ENCODE results near the gene RNF213.

The RNF213 gene

DNA sequence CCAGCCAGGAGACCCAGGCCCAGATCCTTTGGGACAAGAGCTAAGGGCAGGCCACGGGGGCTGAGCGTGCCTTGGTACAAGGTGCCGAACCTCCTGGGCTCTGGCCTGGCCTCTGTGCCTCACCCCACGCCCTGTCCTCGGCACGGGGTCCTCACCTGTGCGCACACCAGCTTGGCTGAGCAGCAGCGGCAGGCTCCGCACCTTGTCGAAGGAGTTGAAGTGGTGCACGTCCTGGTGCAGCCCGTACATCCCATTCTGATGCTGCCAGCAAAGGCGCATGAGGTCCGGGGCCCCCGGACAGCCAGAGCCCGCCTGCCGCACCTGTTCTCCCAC, 45.8 kb upstream of the RNF213 start:
- peaks cover 8% of the 10 kb centered on the region for H3F3A ChIP-seq (ENCODE audit: insufficient read depth, low read length)
- H3K36me3 ChIP-seq (replicated peaks; ENCODE audit: insufficient read depth, low read length), result no peaks in the 10 kb centered on the region

DNA sequence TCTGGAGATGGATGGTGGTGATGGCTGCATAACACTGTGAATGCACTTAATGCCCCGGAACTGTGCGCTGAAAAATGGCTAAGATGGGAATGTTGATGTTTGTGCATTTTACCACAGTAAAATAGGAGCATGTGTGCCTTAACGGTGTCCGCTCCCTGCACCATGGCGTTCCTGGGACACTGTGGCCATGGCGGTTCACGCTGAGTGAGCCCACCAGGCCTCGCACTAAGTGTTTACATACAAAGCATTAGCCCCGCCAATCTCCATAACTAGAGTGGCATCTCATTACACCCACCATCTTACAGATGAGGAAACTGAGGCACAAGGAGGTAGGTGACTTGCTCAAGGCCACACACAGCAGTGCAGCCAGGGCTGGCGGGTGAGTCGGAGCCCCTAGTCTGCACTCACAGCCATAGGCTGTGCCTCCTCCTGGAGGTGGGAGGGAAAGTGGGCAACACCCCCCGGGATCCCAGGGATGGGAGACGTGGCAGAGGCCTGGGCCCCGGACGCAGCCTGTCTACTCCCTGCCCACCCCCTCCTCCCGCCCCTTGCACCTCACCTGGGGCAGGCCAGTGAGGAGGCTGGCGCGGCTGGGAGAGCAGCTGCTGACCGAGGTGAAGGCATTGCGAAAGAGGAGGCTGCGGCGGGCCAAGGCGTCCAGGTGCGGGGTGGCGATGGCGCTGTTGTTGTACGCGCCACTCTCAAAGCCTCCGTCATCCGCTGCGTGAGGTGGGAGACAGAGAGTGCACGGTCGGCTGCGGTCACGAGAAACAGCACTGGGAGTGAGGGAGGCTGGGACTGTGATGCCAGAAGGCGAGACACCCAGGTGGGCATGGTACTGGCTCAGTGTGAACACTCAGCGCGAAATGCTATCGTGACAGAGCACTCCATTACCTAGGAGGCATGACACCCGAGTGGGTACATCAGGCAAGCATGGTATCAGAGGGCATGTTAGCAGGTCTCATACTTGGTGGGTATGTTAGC, 43.9 kb upstream of the RNF213 start:
- H3K9me2 ChIP-seq (replicated peaks; ENCODE audit: insufficient read depth, low read length), result no peaks in the 10 kb centered on the region
- H3K4me3 ChIP-seq (ENCODE audit: low read length), result no peak overlapping the region
- no peaks in the 10 kb centered on the region for H3K36me3 ChIP-seq (replicated peaks; ENCODE audit: insufficient read depth, low read length)
- no peak for DNase-seq
- H2AFZ ChIP-seq (ENCODE audit: low read length), result no peak overlapping the region
- TF ChIP-seq, protein P1, sequence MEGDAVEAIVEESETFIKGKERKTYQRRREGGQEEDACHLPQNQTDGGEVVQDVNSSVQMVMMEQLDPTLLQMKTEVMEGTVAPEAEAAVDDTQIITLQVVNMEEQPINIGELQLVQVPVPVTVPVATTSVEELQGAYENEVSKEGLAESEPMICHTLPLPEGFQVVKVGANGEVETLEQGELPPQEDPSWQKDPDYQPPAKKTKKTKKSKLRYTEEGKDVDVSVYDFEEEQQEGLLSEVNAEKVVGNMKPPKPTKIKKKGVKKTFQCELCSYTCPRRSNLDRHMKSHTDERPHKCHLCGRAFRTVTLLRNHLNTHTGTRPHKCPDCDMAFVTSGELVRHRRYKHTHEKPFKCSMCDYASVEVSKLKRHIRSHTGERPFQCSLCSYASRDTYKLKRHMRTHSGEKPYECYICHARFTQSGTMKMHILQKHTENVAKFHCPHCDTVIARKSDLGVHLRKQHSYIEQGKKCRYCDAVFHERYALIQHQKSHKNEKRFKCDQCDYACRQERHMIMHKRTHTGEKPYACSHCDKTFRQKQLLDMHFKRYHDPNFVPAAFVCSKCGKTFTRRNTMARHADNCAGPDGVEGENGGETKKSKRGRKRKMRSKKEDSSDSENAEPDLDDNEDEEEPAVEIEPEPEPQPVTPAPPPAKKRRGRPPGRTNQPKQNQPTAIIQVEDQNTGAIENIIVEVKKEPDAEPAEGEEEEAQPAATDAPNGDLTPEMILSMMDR (IDR thresholded peaks at IDR 0.05; ENCODE audit: low read length), result no peak
- no peak for TF ChIP-seq EZH2 (optimal IDR thresholded peaks at IDR 0.05; ENCODE audit: low read depth, low read length)
- no peak for TF ChIP-seq EZH2phosphoT487 (IDR thresholded peaks at IDR 0.05; ENCODE audit: low read length)
- no peaks in the 10 kb centered on the region for H3K27me3 ChIP-seq (replicated peaks; ENCODE audit: insufficient read depth, low read length)
- peaks cover 32% of the 10 kb centered on the region for H3K79me2 ChIP-seq (ENCODE audit: low read length)
- peaks cover 10% of the 10 kb centered on the region for H3F3A ChIP-seq (ENCODE audit: insufficient read depth, low read length)
- no peaks in the 10 kb centered on the region for H4K20me1 ChIP-seq (ENCODE audit: insufficient read depth, low read length)
- no peaks in the 10 kb centered on the region for H3K9me3 ChIP-seq (replicated peaks; ENCODE audit: insufficient read depth, low read length)
- no peak overlapping the region for H3K9ac ChIP-seq (ENCODE audit: low read length)
- H3K27ac ChIP-seq (ENCODE audit: low read length), result no peak overlapping the region
- peaks cover 7% of the 10 kb centered on the region for H3K4me1 ChIP-seq (ENCODE audit: low read length)
- H3K4me2 ChIP-seq (ENCODE audit: low read depth, low read length), result no peak overlapping the region

More for the DNA sequence above, 45.8 kb upstream of the RNF213 start:
- Histone ChIP-seq H3K27ac (ENCODE audit: low read length) (no peak overlapping the region), H3K9me3 (replicated peaks; ENCODE audit: insufficient read depth, low read length) (no peaks in the 10 kb centered on the region), H3K4me1 (ENCODE audit: low read length) (peaks cover 7% of the 10 kb centered on the region), H3K4me2 (ENCODE audit: low read depth, low read length) (no peak overlapping the region), H3K4me3 (ENCODE audit: low read length) (no peak overlapping the region), H3K79me2 (ENCODE audit: low read length) (peaks cover 29% of the 10 kb centered on the region), H2AFZ (ENCODE audit: low read length) (no peak overlapping the region), H4K20me1 (ENCODE audit: insufficient read depth, low read length) (no peaks in the 10 kb centered on the region), H3K27me3 (replicated peaks; ENCODE audit: insufficient read depth, low read length) (no peaks in the 10 kb centered on the region), H3K9ac (ENCODE audit: low read length) (no peak overlapping the region), H3K9me2 (replicated peaks; ENCODE audit: insufficient read depth, low read length) (no peaks in the 10 kb centered on the region)
- DNase-seq, result no peak
- TF ChIP-seq, protein P1 (IDR thresholded peaks at IDR 0.05; ENCODE audit: low read length), result no peak
- TF ChIP-seq EZH2 (optimal IDR thresholded peaks at IDR 0.05; ENCODE audit: low read depth, low read length), result no peak
- TF ChIP-seq EZH2phosphoT487 (IDR thresholded peaks at IDR 0.05; ENCODE audit: low read length), result no peak

DNA sequence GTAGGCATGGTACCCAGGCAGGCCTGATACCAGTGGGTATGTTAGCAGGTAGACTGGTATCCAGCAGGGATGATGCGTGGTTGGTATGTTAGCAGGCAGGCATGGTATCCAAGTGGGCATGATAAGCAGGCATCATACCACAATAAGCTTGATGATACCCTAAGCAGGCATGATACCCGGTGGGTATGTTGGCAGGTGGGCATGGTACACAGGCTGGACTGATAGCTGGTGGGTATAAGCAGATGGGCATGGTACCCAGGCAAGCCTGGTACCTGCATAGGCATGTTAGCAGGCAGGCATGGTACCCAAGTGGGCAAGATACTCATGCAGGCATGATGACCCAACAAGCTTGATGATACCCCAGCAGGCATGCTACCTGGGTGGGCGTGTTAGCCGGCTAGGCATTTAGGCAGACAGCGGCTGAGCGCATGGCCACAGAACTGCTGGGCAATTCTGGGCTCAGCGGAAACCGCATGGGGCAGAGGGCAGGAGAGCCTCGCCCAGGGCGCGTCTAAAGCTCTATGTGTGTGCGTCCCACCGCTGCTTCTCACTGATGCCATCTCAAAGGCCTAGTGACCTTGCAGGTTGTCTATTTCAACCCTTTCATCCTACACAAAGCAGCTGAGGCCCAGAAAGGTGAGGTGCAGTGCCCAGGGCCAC, 42.8 kb upstream of the RNF213 start:
- Histone ChIP-seq H2AFZ (ENCODE audit: low read length) (no peak overlapping the region), H3K9me3 (replicated peaks; ENCODE audit: insufficient read depth, low read length) (no peaks in the 10 kb centered on the region), H3K4me2 (ENCODE audit: low read depth, low read length) (no peak overlapping the region), H3K4me1 (ENCODE audit: low read length) (peaks cover 7% of the 10 kb centered on the region), H3K79me2 (ENCODE audit: low read length) (peaks cover 32% of the 10 kb centered on the region), H3K9ac (ENCODE audit: low read length) (no peak overlapping the region), H3F3A (ENCODE audit: insufficient read depth, low read length) (peaks cover 10% of the 10 kb centered on the region), H3K36me3 (replicated peaks; ENCODE audit: insufficient read depth, low read length) (no peaks in the 10 kb centered on the region), H3K27ac (ENCODE audit: low read length) (no peak overlapping the region), H3K27me3 (replicated peaks; ENCODE audit: insufficient read depth, low read length) (no peaks in the 10 kb centered on the region), H4K20me1 (ENCODE audit: insufficient read depth, low read length) (no peaks in the 10 kb centered on the region), H3K4me3 (ENCODE audit: low read length) (no peak overlapping the region), H3K9me2 (replicated peaks; ENCODE audit: insufficient read depth, low read length) (no peaks in the 10 kb centered on the region)
- TF ChIP-seq, protein P1 (IDR thresholded peaks at IDR 0.05; ENCODE audit: low read length), result no peak
- TF ChIP-seq EZH2 (optimal IDR thresholded peaks at IDR 0.05; ENCODE audit: low read depth, low read length), result no peak
- DNase-seq, result no peak
